ENCODE results near the gene VPS37D.

Gene VPS37D

GRCh38 chr7:73625276-73625675 lies 42.4 kb upstream of the VPS37D start:
- H3K9me3 ChIP-seq (ENCODE audit: control insufficient read depth in 5 of 5, low read length in 5 of 5), result no peaks in the 10 kb centered on the region
- H3K27me3 ChIP-seq (ENCODE audit: control insufficient read depth in 5 of 5, insufficient read depth in 4 of 5, low read length in 5 of 5), result peaks cover 0 to 32% (median 10%) of the 10 kb centered on the region in 5 donors
- no peak overlapping the region for H3K27ac ChIP-seq (ENCODE audit: low read depth, low read length)

GRCh38 chr7:73626814-73627213 lies 40.8 kb upstream of the VPS37D start:
- H3K4me1 ChIP-seq (ENCODE audit: control insufficient read depth in 5 of 5, insufficient read depth in 5 of 5, low read length in 5 of 5), result peaks cover 5 to 31% (median 26%) of the 10 kb centered on the region in 5 donors
- H3K4me3 ChIP-seq (ENCODE audit: low read depth in 1 of 5, low read length in 5 of 5), result no peak overlapping the region
- no peaks in the 10 kb centered on the region for H3K36me3 ChIP-seq (ENCODE audit: control insufficient read depth in 5 of 5, insufficient read depth in 5 of 5, low read length in 5 of 5)
- H3K9ac ChIP-seq (ENCODE audit: low read length in 5 of 5), result no peak overlapping the region
- no peaks in the 10 kb centered on the region for H3K9me3 ChIP-seq (ENCODE audit: control insufficient read depth in 5 of 5, low read length in 5 of 5)
- H3K27me3 ChIP-seq (ENCODE audit: control insufficient read depth in 5 of 5, insufficient read depth in 4 of 5, low read length in 5 of 5), result peaks cover 0 to 32% (median 8%) of the 10 kb centered on the region in 5 donors
- no peak overlapping the region for H3K27ac ChIP-seq (ENCODE audit: low read depth, low read length)

More at GRCh38 chr7:73625276-73625675, 42.4 kb upstream of the VPS37D start:
- Histone ChIP-seq H3K9ac (ENCODE audit: low read length in 5 of 5) (no peak overlapping the region), H3K4me3 (ENCODE audit: low read depth in 1 of 5, low read length in 5 of 5) (no peak overlapping the region), H3K4me1 (ENCODE audit: control insufficient read depth in 5 of 5, insufficient read depth in 5 of 5, low read length in 5 of 5) (peaks cover 5 to 40% (median 28%) of the 10 kb centered on the region in 5 donors), H3K36me3 (ENCODE audit: control insufficient read depth in 5 of 5, insufficient read depth in 5 of 5, low read length in 5 of 5) (no peaks in the 10 kb centered on the region)

- Histone ChIP-seq H3K9ac (ENCODE audit: low read length in 5 of 5) (no peak overlapping the region), H3K27ac (ENCODE audit: low read depth, low read length) (no peak overlapping the region), H3K36me3 (ENCODE audit: control insufficient read depth in 5 of 5, insufficient read depth in 5 of 5, low read length in 5 of 5) (no peaks in the 10 kb centered on the region), H3K27me3 (ENCODE audit: control insufficient read depth in 5 of 5, insufficient read depth in 4 of 5, low read length in 5 of 5) (peaks cover 0 to 27% (median 0%) of the 10 kb centered on the region in 5 donors), H3K4me3 (ENCODE audit: low read depth in 1 of 5, low read length in 5 of 5) (no peak overlapping the region), H3K4me1 (ENCODE audit: control insufficient read depth in 5 of 5, insufficient read depth in 5 of 5, low read length in 5 of 5) (peaks cover 5 to 20% (median 16%) of the 10 kb centered on the region in 5 donors), H3K9me3 (ENCODE audit: control insufficient read depth in 5 of 5, low read length in 5 of 5) (no peaks in the 10 kb centered on the region)
These were observed 39.1 kb upstream of the VPS37D start for GRCh38 chr7:73628504-73628903.

GRCh38 chr7:73631558-73631957 lies 36.1 kb upstream of the VPS37D start:
- Histone ChIP-seq H3K9me3 (ENCODE audit: control insufficient read depth in 5 of 5, low read length in 5 of 5) (no peaks in the 10 kb centered on the region), H3K27ac (ENCODE audit: low read depth, low read length) (no peak overlapping the region), H3K36me3 (ENCODE audit: control insufficient read depth in 5 of 5, insufficient read depth in 5 of 5, low read length in 5 of 5) (no peaks in the 10 kb centered on the region), H3K9ac (ENCODE audit: low read length in 5 of 5) (no peak overlapping the region), H3K27me3 (ENCODE audit: control insufficient read depth in 5 of 5, insufficient read depth in 4 of 5, low read length in 5 of 5) (peaks cover 0 to 13% (median 0%) of the 10 kb centered on the region in 5 donors), H3K4me1 (ENCODE audit: control insufficient read depth in 5 of 5, insufficient read depth in 5 of 5, low read length in 5 of 5) (peaks cover 3 to 5% (median 4%) of the 10 kb centered on the region in 5 donors), H3K4me3 (ENCODE audit: low read depth in 1 of 5, low read length in 5 of 5) (no peak overlapping the region)

GRCh38 chr7:73633323-73633722 lies 34.3 kb upstream of the VPS37D start:
- Histone ChIP-seq H3K27me3 (ENCODE audit: control insufficient read depth in 5 of 5, insufficient read depth in 4 of 5, low read length in 5 of 5) (peaks cover 0 to 6% (median 0%) of the 10 kb centered on the region in 5 donors), H3K4me3 (ENCODE audit: low read depth in 1 of 5, low read length in 5 of 5) (no peak overlapping the region)

GRCh38 chr7:73633844-73634243 lies 33.8 kb upstream of the VPS37D start:
- Histone ChIP-seq H3K9me3 (ENCODE audit: control insufficient read depth in 5 of 5, low read length in 5 of 5) (no peaks in the 10 kb centered on the region), H3K4me1 (ENCODE audit: control insufficient read depth in 5 of 5, insufficient read depth in 5 of 5, low read length in 5 of 5) (no peaks in the 10 kb centered on the region), H3K9ac (ENCODE audit: low read length in 5 of 5) (no peak overlapping the region), H3K27ac (ENCODE audit: low read depth, low read length) (no peak overlapping the region), H3K36me3 (ENCODE audit: control insufficient read depth in 5 of 5, insufficient read depth in 5 of 5, low read length in 5 of 5) (no peaks in the 10 kb centered on the region), H3K4me3 (ENCODE audit: low read depth in 1 of 5, low read length in 5 of 5) (no peak overlapping the region), H3K27me3 (ENCODE audit: control insufficient read depth in 5 of 5, insufficient read depth in 4 of 5, low read length in 5 of 5) (peaks cover 0 to 6% (median 0%) of the 10 kb centered on the region in 5 donors)

More at GRCh38 chr7:73633323-73633722, 34.3 kb upstream of the VPS37D start:
- Histone ChIP-seq H3K9ac (ENCODE audit: low read length in 5 of 5) (no peak overlapping the region), H3K27ac (ENCODE audit: low read depth, low read length) (no peak overlapping the region), H3K9me3 (ENCODE audit: control insufficient read depth in 5 of 5, low read length in 5 of 5) (no peaks in the 10 kb centered on the region), H3K36me3 (ENCODE audit: control insufficient read depth in 5 of 5, insufficient read depth in 5 of 5, low read length in 5 of 5) (no peaks in the 10 kb centered on the region), H3K4me1 (ENCODE audit: control insufficient read depth in 5 of 5, insufficient read depth in 5 of 5, low read length in 5 of 5) (no peaks in the 10 kb centered on the region)

- Histone ChIP-seq H3K9me3 (ENCODE audit: control insufficient read depth in 5 of 5, low read length in 5 of 5) (no peaks in the 10 kb centered on the region), H3K27ac (ENCODE audit: low read depth, low read length) (no peak overlapping the region), H3K4me1 (ENCODE audit: control insufficient read depth in 5 of 5, insufficient read depth in 5 of 5, low read length in 5 of 5) (no peaks in the 10 kb centered on the region), H3K9ac (ENCODE audit: low read length in 5 of 5) (no peak overlapping the region), H3K4me3 (ENCODE audit: low read depth in 1 of 5, low read length in 5 of 5) (no peak overlapping the region), H3K27me3 (ENCODE audit: control insufficient read depth in 5 of 5, insufficient read depth in 4 of 5, low read length in 5 of 5) (peaks cover 0 to 6% (median 0%) of the 10 kb centered on the region in 5 donors), H3K36me3 (ENCODE audit: control insufficient read depth in 5 of 5, insufficient read depth in 5 of 5, low read length in 5 of 5) (no peaks in the 10 kb centered on the region)
These were observed 32.0 kb upstream of the VPS37D start for GRCh38 chr7:73635428-73636200.

GRCh38 chr7:73638911-73639310 lies 28.7 kb upstream of the VPS37D start:
- no peak overlapping the region for H3K9ac ChIP-seq (ENCODE audit: low read length in 5 of 5)
- H3K36me3 ChIP-seq (ENCODE audit: control insufficient read depth in 5 of 5, insufficient read depth in 5 of 5, low read length in 5 of 5), result no peaks in the 10 kb centered on the region
- no peak overlapping the region for H3K27ac ChIP-seq (ENCODE audit: low read depth, low read length)
- no peaks in the 10 kb centered on the region for H3K4me1 ChIP-seq (ENCODE audit: control insufficient read depth in 5 of 5, insufficient read depth in 5 of 5, low read length in 5 of 5)
- H3K27me3 ChIP-seq (ENCODE audit: control insufficient read depth in 5 of 5, insufficient read depth in 4 of 5, low read length in 5 of 5), result peaks cover 0 to 3% (median 0%) of the 10 kb centered on the region in 5 donors
- no peak overlapping the region for H3K4me3 ChIP-seq (ENCODE audit: low read depth in 1 of 5, low read length in 5 of 5)
- peaks cover 0 to 8% (median 2%) of the 10 kb centered on the region in 5 donors for H3K9me3 ChIP-seq (ENCODE audit: control insufficient read depth in 5 of 5, low read length in 5 of 5)

- Histone ChIP-seq H3K27ac (ENCODE audit: low read depth, low read length) (no peak overlapping the region), H3K4me3 (ENCODE audit: low read depth in 1 of 5, low read length in 5 of 5) (no peak overlapping the region), H3K9me3 (ENCODE audit: control insufficient read depth in 5 of 5, low read length in 5 of 5) (peaks cover 0 to 8% (median 2%) of the 10 kb centered on the region in 5 donors), H3K4me1 (ENCODE audit: control insufficient read depth in 5 of 5, insufficient read depth in 5 of 5, low read length in 5 of 5) (peaks cover 0 to 28% (median 4%) of the 10 kb centered on the region in 5 donors), H3K27me3 (ENCODE audit: control insufficient read depth in 5 of 5, insufficient read depth in 4 of 5, low read length in 5 of 5) (peaks cover 0 to 13% (median 5%) of the 10 kb centered on the region in 5 donors), H3K36me3 (ENCODE audit: control insufficient read depth in 5 of 5, insufficient read depth in 5 of 5, low read length in 5 of 5) (no peaks in the 10 kb centered on the region), H3K9ac (ENCODE audit: low read length in 5 of 5) (no peak overlapping the region)
These were observed 24.8 kb upstream of the VPS37D start for GRCh38 chr7:73642834-73643233.

- Histone ChIP-seq H3K4me3 (ENCODE audit: low read depth in 1 of 5, low read length in 5 of 5) (no peak overlapping the region), H3K36me3 (ENCODE audit: control insufficient read depth in 5 of 5, insufficient read depth in 5 of 5, low read length in 5 of 5) (no peaks in the 10 kb centered on the region)
These were observed 22.8 kb upstream of the VPS37D start for GRCh38 chr7:73644688-73645286.

More at GRCh38 chr7:73644688-73645286, 22.8 kb upstream of the VPS37D start:
- Histone ChIP-seq H3K27ac (ENCODE audit: low read depth, low read length) (no peak overlapping the region), H3K9me3 (ENCODE audit: control insufficient read depth in 5 of 5, low read length in 5 of 5) (peaks cover 0 to 8% (median 2%) of the 10 kb centered on the region in 5 donors), H3K27me3 (ENCODE audit: control insufficient read depth in 5 of 5, insufficient read depth in 4 of 5, low read length in 5 of 5) (peaks cover 0 to 30% (median 16%) of the 10 kb centered on the region in 5 donors), H3K9ac (ENCODE audit: low read length in 5 of 5) (no peak overlapping the region), H3K4me1 (ENCODE audit: control insufficient read depth in 5 of 5, insufficient read depth in 5 of 5, low read length in 5 of 5) (peaks cover 0 to 35% (median 10%) of the 10 kb centered on the region in 5 donors)
